Activated naive CD4-positive, alpha-beta T cell treated with anti-CD3 and anti-CD28 coated beads, Interleukin-2, amount 50 U/mL, for 16 hours (primary cell): ENCODE measurements around the gene TSPAN32.

Source experiments
- DNase-seq: peaks from one replicate; pipeline ENCODE4 v3.0.0-alpha.2; 2020

TSPAN32 gene

GRCh38 chr11:2301631-2302305 lies at the start of gene TSPAN32, which contains the start of gene C11orf21:
TSS of gene TSPAN32 (plus strand) at chr11:2302013. CDS start at chr11:2302150, 137 bp downstream.
TSS of gene C11orf21 (minus strand) at chr11:2301918. CDS start at chr11:2301808, 110 bp downstream.
- peak; percentile 56 for DNase-seq

GRCh38 chr11:2252018-2252417 lies 49.8 kb upstream of the TSPAN32 start:
- no peak for DNase-seq

- no peak for DNase-seq
Measured at GRCh38 chr11:2256293-2256913, 45.4 kb upstream of the TSPAN32 start.

GRCh38 chr11:2256951-2257700 lies 44.7 kb upstream of the TSPAN32 start:
- DNase-seq: no peak

- DNase-seq: no peak
Measured at GRCh38 chr11:2258501-2259465, 43.0 kb upstream of the TSPAN32 start.

DNA sequence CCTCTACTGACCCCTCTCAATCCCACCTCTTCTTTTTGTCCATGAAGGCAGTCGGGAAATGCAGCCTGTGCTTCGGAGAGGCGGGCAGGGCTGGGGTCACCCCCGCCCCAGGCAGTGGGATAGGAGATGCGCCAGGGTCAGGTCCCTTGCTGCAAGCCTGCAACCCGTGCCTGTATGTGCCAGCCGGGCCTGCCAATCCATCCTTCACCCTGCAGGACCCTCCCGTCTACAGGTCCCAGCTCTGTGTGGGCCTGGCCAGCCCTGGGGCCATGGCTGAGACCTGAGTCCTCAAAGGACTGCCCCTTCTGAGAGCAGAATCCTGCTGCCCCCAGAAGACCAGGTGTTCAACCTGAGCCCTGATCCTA lies 42.4 kb upstream of the TSPAN32 start:
- no peak for DNase-seq

GRCh38 chr11:2259897-2260451 lies 41.8 kb upstream of the TSPAN32 start:
- no peak for DNase-seq

GRCh38 chr11:2260491-2261364 lies 41.1 kb upstream of the TSPAN32 start:
- DNase-seq: no peak

GRCh38 chr11:2261436-2262230 lies 40.2 kb upstream of the TSPAN32 start:
- DNase-seq: no peak

DNA sequence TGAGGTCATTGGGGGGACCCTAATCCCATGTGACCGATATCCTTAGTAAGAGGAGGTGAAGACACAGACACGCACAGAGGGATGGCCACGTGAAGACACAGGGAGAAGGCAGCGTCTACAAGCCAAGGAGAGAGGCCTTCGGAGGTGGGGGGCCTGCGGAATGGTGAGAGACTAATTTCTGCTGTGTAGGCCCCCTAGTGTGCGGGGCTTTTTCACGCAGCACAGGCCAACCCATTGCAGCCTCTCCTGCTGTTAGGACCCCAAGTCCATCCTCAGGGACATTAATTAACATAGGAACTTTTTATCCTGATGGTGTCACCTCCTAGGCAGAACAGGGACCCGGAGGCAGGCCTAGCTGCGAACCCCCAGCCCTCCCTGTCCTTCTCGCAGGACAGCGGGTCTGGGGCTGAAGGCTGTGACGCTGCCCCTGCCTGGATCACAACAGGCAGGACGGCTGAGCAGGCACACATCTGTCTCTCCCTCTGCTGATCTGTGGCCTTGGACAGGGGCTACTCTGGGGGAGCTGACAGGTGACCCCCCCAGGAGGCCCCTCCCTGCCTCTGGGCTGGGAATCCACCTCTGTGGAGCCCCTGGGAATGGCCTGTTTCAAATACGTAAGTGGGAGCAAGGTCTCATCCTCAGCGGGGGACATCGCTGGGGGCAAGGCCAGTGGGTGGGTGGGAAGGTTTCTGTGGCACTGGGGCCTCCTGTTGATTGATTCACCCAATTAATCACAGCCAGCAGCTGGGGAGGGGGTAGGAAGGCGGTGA lies 39.3 kb upstream of the TSPAN32 start:
- no peak for DNase-seq

DNA sequence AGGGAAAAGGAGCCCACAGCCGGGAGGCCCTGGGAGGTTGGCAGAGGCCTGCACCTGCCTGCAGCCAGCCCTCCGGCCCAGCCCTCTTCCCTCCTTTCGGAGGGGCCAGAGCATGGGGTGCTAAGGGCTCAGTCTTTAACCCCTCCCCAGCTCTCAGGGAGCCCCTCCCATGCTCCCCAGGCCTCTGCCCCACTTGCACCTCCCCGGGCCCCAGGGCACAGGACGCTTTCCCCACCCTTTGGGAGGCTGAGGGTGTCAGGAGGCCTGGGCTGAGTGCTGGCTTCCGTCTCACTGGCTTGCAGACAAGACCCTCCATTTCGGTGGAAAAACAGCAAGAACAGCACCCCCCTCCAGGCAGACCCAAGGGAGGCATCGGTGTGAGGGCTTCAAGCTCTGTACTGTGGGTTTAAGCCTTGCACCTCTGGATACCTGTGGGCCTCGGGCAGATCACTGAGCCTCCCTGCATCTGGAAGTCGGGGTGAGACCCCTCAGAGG lies 38.7 kb upstream of the TSPAN32 start:
- no peak for DNase-seq

DNA sequence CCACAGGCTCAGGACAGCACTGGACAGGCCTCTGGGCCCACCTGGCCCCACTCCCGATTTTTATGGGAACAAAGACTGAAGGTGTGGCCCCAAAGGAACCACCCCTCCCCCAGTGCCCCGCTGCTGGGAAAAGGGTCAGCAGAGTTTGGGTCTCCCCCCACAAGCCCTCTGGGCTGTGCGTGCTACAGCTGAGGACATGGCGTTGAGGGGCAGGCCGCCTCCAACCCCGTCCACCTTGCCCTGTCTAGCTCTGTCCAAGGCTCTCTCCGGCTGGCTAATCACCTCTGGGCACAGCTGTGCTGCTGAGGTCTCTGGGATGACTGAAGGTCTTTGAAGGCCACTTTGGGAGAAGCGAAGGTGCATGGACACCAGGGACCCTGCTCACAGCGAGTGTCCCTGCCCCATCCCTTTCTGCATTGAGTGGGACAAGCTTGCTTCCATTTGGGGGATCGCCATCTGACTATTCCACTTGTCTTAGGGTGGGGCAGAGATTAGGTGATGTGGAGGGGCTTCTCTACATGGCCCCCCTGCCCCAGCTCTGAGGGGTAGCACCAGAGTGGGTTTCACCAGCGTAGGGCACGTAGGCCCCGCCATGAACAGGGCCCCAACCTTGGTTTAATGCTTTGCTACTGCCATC lies 38.0 kb upstream of the TSPAN32 start:
- no peak for DNase-seq

GRCh38 chr11:2264366-2265053 lies 37.3 kb upstream of the TSPAN32 start:
- DNase-seq: no peak

GRCh38 chr11:2265396-2265795 lies 36.4 kb upstream of the TSPAN32 start:
- DNase-seq: no peak

DNA sequence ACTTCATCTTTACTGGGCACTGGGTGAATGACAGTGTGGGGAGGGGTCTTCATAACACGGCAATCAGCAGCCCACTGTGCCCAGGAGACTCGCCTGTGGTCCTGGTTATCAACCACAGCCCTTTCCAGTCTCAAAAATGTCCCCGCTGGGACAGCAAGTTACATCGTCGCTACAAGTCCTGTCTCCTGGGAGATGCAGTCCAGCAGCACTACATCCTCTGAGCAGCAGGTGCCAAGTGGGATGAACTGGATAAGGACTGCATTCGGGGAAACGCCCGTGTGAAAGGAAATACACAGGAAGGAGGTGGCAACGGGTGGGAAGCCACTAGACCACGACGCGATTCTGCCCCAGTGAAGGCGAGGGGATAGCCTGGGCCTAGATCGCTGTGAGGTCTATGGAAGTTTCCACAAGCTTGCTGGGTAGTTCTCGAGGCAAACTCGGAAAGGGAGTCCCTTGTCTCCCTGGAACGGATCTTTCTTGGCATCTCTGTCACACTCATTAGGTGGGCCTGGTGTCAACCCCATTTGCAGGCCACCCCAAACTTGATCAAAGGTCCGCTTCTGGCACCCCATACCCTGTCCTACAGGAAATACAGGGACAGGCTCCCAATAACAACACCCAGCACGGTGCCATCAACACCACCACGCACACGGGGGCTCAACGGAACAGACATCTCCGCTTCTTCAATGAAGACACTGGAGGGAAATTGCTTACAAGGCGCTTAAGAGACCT lies 35.8 kb upstream of the TSPAN32 start:
- DNase-seq: no peak

DNA sequence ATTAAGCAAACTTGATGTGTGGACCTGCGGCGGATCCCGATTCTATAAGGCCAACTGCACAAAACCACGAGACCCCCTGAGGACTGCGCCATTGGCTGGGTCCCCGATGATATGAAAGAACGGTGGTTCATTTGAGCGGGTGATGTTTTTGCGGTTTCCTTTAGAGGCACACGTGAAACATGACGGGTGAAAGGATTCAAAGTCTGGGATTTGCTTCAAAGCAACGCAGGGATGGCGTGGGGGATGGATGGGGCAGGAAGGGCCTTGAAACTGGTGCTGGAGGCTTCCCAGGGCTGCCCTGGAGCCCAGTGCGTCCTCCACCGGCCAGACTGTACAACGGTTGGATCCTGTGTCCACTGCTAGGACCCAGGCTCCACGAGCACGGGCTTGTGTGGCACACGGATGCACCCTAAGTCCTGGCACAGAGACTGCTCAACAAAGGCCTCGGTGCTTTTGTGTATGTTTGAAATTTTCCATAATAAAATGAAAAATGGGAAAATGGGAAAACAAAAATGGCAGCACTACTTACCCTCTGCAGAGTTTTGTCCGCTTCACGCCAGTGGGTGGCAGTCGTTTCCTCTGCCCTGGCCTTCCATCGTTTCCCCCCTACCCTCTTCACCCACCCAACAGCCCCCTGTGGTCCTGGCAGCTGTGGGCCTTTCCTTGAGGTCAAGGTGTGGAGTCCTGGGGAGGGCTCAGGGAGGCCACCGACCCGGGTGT lies 35.1 kb upstream of the TSPAN32 start:
- DNase-seq: no peak

GRCh38 chr11:2267306-2267850 lies 34.4 kb upstream of the TSPAN32 start:
- no peak for DNase-seq
